ENCODE data around the gene TMSB4X. TPM values are rescaled to one million over a fixed set of nuclear protein-coding genes. Genes with fewer than 3 reads are reported as not detected.

TMSB4X gene
- total RNA-seq, 2 experiments from 2014 or later: 1,476 to 1,540 TPM

GRCh38 chrX:13013363-13014110, 38.6 kb downstream of the TMSB4X start:
- H3K9me2 ChIP-seq (ENCODE audit: insufficient read depth, low read length): no peaks in the 10 kb centered on the region
- CTCF ChIA-PET (ENCODE audit: unreplicated experiment): no interaction called here
- no peaks in the 10 kb centered on the region for H4K20me1 ChIP-seq (ENCODE audit: insufficient read depth, low read length)
- H3K4me2 ChIP-seq (ENCODE audit: low read length): peak overlapping the region; percentile 65
- peaks cover 21% of the 10 kb centered on the region for H3K4me1 ChIP-seq (ENCODE audit: insufficient read depth, low read length, poor library complexity, severe bottlenecking)
- intact Hi-C loops (cut with micrococcal nuclease; ENCODE audit: unreplicated experiment): no loop called here
- peak; percentile 72 for DNase-seq (ENCODE audit: low spot score)
- POLR2A ChIA-PET: interaction anchor here (1.3 to 1.6 kb wide), 3 partner anchors 9 to 68 kb away, joined by 4 to 8 read pairs (median 5); no protein-coding TSS in a partner anchor
- no peaks in the 10 kb centered on the region for H3K9me3 ChIP-seq (ENCODE audit: low read length)
- peak overlapping the region; percentile 50 for H3K27ac ChIP-seq (ENCODE audit: low read depth, low read length, poor library complexity, severe bottlenecking)
- no peaks in the 10 kb centered on the region for H3K79me2 ChIP-seq (ENCODE audit: insufficient read depth, low read depth, low read length)
- no TSS peak for BruUV-seq (replicated peaks)
- no peak for TF ChIP-seq EZH2phosphoT487 (IDR thresholded peaks at IDR 0.05; ENCODE audit: borderline replicate concordance, low read depth, low read length)
- TF ChIP-seq, protein P1, sequence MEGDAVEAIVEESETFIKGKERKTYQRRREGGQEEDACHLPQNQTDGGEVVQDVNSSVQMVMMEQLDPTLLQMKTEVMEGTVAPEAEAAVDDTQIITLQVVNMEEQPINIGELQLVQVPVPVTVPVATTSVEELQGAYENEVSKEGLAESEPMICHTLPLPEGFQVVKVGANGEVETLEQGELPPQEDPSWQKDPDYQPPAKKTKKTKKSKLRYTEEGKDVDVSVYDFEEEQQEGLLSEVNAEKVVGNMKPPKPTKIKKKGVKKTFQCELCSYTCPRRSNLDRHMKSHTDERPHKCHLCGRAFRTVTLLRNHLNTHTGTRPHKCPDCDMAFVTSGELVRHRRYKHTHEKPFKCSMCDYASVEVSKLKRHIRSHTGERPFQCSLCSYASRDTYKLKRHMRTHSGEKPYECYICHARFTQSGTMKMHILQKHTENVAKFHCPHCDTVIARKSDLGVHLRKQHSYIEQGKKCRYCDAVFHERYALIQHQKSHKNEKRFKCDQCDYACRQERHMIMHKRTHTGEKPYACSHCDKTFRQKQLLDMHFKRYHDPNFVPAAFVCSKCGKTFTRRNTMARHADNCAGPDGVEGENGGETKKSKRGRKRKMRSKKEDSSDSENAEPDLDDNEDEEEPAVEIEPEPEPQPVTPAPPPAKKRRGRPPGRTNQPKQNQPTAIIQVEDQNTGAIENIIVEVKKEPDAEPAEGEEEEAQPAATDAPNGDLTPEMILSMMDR (conservative IDR thresholded peaks at IDR 0.05; ENCODE audit: low read length): no peak
- peak overlapping the region; percentile 100 for H2AFZ ChIP-seq (ENCODE audit: low read length)
- no peaks in the 10 kb centered on the region for H3K36me3 ChIP-seq (ENCODE audit: insufficient read depth, low read length)
- H3K4me3 ChIP-seq (ENCODE audit: low read depth, low read length, poor library complexity, severe bottlenecking): peak overlapping the region; percentile 41

DNA sequence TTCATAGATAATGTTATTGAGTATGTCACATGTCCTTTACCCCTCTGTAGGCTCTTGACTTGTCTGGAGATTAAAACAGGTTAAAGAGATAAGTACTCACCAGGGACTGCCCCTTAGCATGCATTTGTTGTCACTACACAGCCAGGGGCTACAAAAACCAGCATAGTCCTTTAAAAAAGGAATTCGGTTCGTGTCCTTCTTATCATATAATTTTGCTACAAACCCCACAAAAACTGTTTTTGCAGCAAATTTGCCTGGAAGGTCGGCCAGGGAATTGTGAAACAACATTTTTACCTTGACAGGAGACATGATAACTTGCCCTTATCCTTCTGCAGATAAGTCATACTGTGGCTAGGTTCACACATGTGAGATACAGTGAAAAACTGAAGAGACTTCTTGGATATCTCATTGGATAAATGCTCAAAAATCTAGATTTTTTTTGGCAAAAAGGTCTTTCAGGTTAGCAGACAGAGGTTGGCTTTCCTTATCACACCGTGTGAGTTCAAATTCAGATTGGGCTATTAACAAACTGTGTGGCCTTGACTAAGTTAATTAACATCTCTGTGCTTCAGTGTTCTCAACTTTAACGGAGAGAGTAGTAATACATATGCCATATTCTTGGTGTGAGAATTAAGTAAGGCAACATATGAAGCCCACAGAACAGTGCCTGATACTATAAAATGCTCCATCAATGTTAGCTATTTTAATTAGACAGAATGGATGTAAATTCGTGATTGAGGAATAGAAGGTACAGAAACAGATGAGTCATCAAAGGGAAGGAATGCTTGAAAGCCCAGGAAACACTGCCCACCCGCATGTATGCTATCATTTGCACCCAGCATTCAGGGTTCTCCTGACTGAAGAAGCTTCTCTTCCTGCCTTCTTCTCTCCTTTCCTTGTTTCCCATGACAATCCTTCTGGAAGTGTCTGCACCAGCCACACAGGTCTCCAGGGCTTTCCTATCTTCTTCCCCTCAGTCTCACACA, 39.5 kb downstream of the TMSB4X start:
- H2AFZ ChIP-seq (ENCODE audit: low read length): peak overlapping the region; percentile 100
- no peak for TF ChIP-seq EZH2phosphoT487 (IDR thresholded peaks at IDR 0.05; ENCODE audit: borderline replicate concordance, low read depth, low read length)
- TF ChIP-seq, protein P1 (conservative IDR thresholded peaks at IDR 0.05; ENCODE audit: low read length): no peak
- H3K9me2 ChIP-seq (ENCODE audit: insufficient read depth, low read length): no peaks in the 10 kb centered on the region
- peak overlapping the region; percentile 65 for H3K4me2 ChIP-seq (ENCODE audit: low read length)
- H4K20me1 ChIP-seq (ENCODE audit: insufficient read depth, low read length): no peaks in the 10 kb centered on the region
- POLR2A ChIA-PET: interaction anchor here (0.8 to 1.6 kb wide), 4 partner anchors 8 to 67 kb away, joined by 3 to 8 read pairs (median 4); no protein-coding TSS in a partner anchor
- no TSS peak for BruUV-seq (replicated peaks)
- peak overlapping the region; percentile 41 for H3K4me3 ChIP-seq (ENCODE audit: low read depth, low read length, poor library complexity, severe bottlenecking)
- peaks cover 18% of the 10 kb centered on the region for H3K4me1 ChIP-seq (ENCODE audit: insufficient read depth, low read length, poor library complexity, severe bottlenecking)
- no peaks in the 10 kb centered on the region for H3K79me2 ChIP-seq (ENCODE audit: insufficient read depth, low read depth, low read length)
- peak overlapping the region; percentile 50 for H3K27ac ChIP-seq (ENCODE audit: low read depth, low read length, poor library complexity, severe bottlenecking)
- intact Hi-C loops (cut with micrococcal nuclease; ENCODE audit: unreplicated experiment): no loop called here
- no peaks in the 10 kb centered on the region for H3K9me3 ChIP-seq (ENCODE audit: low read length)
- no peak for DNase-seq (ENCODE audit: low spot score)
- CTCF ChIA-PET (ENCODE audit: unreplicated experiment): no interaction called here
- no peaks in the 10 kb centered on the region for H3K36me3 ChIP-seq (ENCODE audit: insufficient read depth, low read length)

Data from OCI-LY7 (cell line).